CD4-positive, alpha-beta T cell treated with Interferon gamma for 1 hour (primary cell): Measurements from ENCODE around the gene CCS.
"Not testable (repeated sequence)": the region's sequence is repeated elsewhere in the genome, so short reads cannot be mapped to it uniquely, and the experiment has no call there.

Experiments used
- DNase-seq: peaks from one replicate; pipeline ENCODE4 v3.0.0-alpha.2; 2020

The CCS gene

GRCh38 chr11:66631883-66632282, 38.9 kb downstream of the CCS start:
- DNase-seq, result no peak

GRCh38 chr11:66632952-66633351, 40.0 kb downstream of the CCS start:
- no peak for DNase-seq

GRCh38 chr11:66636411-66636810, 43.4 kb downstream of the CCS start:
- DNase-seq, result no peak

GRCh38 chr11:66637557-66638176, 44.7 kb downstream of the CCS start:
- no peak for DNase-seq

GRCh38 chr11:66638177-66639065, 45.4 kb downstream of the CCS start, which contains the start of gene RBM4:
RBM4 (plus strand) TSS chr11:66638703; CDS start chr11:66639712, 1,009 bp downstream.
- DNase-seq, result peak; percentile 98

GRCh38 chr11:66639066-66639813, 46.3 kb downstream of the CCS start:
- peak; percentile 13 for DNase-seq

GRCh38 chr11:66639814-66640340, 46.9 kb downstream of the CCS start:
- DNase-seq, result not testable (repeated sequence)

- DNase-seq, result no peak
Measured at GRCh38 chr11:66641834-66642233, 48.8 kb downstream of the CCS start.

GRCh38 chr11:66643745-66644437, 50.9 kb downstream of the CCS start:
- DNase-seq, result no peak

GRCh38 chr11:66646828-66647227, 53.8 kb downstream of the CCS start:
- no peak for DNase-seq

GRCh38 chr11:66649903-66650302, 56.9 kb downstream of the CCS start:
- DNase-seq, result no peak

- no peak for DNase-seq
Measured at GRCh38 chr11:66651016-66651415, 58.0 kb downstream of the CCS start.

- no peak for DNase-seq
Measured at GRCh38 chr11:66652651-66653050, 59.7 kb downstream of the CCS start.

GRCh38 chr11:66653123-66653522, 60.1 kb downstream of the CCS start:
- no peak for DNase-seq
